Measurements from ENCODE around the gene ERI3.

GRCh38 chr1:44262414-44262813 lies 92.6 kb downstream of the ERI3 start:
- TF ChIP-seq POLR2A (IDR thresholded peaks at IDR 0.05; ENCODE audit: low read length) = no peak
- no peak for TF ChIP-seq GATA1 (IDR thresholded peaks at IDR 0.05; ENCODE audit: low read depth, low read length)
